ENCODE measurements around the gene SPECC1.

DNA sequence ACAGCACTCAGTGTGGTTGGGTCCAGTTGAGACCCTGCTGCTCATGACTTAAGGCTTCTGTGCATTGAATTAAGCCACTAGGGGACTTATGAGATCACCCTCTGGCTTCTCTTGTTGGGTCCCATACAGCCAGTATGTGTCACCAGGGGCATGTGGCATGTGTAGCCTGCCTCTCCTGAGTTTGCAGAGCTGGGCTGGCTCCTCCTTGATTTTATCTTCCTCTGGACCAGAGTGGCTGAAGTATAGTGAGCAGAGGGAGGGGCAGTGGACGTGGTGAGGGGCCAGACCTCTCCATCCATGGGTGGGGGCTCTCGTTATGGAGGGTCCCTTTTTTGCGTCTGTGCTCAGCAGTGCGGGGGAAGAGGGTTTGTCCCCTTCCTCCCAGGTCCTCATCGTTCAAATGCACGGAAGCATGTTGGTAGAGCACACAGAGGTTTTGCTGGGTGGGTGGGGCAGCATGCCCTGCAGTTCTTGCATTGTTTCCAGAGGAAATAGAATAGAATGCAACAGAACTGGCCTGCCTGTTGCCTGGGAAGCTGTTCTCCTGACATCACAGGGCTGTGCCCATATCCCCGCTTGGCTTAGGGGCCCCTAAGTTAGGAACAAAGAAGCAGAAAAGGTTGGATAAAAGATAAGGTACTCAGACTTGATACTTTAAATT, 77.4 kb downstream of the SPECC1 start:
- TF ChIP-seq JUN (CRISPR knock-in tag; IDR thresholded peaks at IDR 0.05) = no peak
- TF ChIP-seq SP1 (CRISPR knock-in tag; conservative IDR thresholded peaks at IDR 0.05) = no peak
- TF ChIP-seq NFYB (CRISPR knock-in tag; conservative IDR thresholded peaks at IDR 0.05; ENCODE audit: low read depth) = no peak
- TF ChIP-seq, protein P1, sequence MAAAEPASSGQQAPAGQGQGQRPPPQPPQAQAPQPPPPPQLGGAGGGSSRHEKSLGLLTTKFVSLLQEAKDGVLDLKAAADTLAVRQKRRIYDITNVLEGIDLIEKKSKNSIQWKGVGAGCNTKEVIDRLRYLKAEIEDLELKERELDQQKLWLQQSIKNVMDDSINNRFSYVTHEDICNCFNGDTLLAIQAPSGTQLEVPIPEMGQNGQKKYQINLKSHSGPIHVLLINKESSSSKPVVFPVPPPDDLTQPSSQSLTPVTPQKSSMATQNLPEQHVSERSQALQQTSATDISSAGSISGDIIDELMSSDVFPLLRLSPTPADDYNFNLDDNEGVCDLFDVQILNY (CRISPR knock-in tag; IDR thresholded peaks at IDR 0.05) = no peak
- TF ChIP-seq, protein P2, sequence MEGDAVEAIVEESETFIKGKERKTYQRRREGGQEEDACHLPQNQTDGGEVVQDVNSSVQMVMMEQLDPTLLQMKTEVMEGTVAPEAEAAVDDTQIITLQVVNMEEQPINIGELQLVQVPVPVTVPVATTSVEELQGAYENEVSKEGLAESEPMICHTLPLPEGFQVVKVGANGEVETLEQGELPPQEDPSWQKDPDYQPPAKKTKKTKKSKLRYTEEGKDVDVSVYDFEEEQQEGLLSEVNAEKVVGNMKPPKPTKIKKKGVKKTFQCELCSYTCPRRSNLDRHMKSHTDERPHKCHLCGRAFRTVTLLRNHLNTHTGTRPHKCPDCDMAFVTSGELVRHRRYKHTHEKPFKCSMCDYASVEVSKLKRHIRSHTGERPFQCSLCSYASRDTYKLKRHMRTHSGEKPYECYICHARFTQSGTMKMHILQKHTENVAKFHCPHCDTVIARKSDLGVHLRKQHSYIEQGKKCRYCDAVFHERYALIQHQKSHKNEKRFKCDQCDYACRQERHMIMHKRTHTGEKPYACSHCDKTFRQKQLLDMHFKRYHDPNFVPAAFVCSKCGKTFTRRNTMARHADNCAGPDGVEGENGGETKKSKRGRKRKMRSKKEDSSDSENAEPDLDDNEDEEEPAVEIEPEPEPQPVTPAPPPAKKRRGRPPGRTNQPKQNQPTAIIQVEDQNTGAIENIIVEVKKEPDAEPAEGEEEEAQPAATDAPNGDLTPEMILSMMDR (IDR thresholded peaks at IDR 0.05) = no peak
- no peak for TF ChIP-seq KAT7 (CRISPR knock-in tag; IDR thresholded peaks at IDR 0.05; ENCODE audit: borderline replicate concordance)
- no peak for TF ChIP-seq NFE2L1 (CRISPR knock-in tag; IDR thresholded peaks at IDR 0.05)
- TF ChIP-seq, protein P3, sequence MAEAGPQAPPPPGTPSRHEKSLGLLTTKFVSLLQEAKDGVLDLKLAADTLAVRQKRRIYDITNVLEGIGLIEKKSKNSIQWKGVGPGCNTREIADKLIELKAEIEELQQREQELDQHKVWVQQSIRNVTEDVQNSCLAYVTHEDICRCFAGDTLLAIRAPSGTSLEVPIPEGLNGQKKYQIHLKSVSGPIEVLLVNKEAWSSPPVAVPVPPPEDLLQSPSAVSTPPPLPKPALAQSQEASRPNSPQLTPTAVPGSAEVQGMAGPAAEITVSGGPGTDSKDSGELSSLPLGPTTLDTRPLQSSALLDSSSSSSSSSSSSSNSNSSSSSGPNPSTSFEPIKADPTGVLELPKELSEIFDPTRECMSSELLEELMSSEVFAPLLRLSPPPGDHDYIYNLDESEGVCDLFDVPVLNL (CRISPR knock-in tag; IDR thresholded peaks at IDR 0.05; ENCODE audit: borderline replicate concordance, low read depth) = no peak
- no peak for TF ChIP-seq MXD4 (CRISPR knock-in tag; IDR thresholded peaks at IDR 0.05; ENCODE audit: borderline replicate concordance)
- no peak for TF ChIP-seq ZNF396 (CRISPR knock-in tag; IDR thresholded peaks at IDR 0.05; ENCODE audit: borderline replicate concordance)
- TF ChIP-seq ESRRA (CRISPR knock-in tag; IDR thresholded peaks at IDR 0.05; ENCODE audit: borderline replicate concordance) = no peak
- no peak for TF ChIP-seq CREB1 (CRISPR knock-in tag; IDR thresholded peaks at IDR 0.05)
- no peak for TF ChIP-seq TCF7 (CRISPR knock-in tag; IDR thresholded peaks at IDR 0.05; ENCODE audit: low read depth)
- TF ChIP-seq, protein P4, sequence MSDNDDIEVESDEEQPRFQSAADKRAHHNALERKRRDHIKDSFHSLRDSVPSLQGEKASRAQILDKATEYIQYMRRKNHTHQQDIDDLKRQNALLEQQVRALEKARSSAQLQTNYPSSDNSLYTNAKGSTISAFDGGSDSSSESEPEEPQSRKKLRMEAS (CRISPR knock-in tag; IDR thresholded peaks at IDR 0.05) = no peak
